ENCODE measurements around the gene OBP2A. TPM values are rescaled to one million over a fixed set of nuclear protein-coding genes. Genes with fewer than 3 reads are reported as not detected.

Gene OBP2A
- total RNA-seq, 2 experiments from 2014 or later: not detected

- no peak overlapping the region for H3K4me2 ChIP-seq (ENCODE audit: low read length)
- H3K79me2 ChIP-seq (ENCODE audit: insufficient read depth, low read depth, low read length): no peaks in the 10 kb centered on the region
- no peaks in the 10 kb centered on the region for H3K36me3 ChIP-seq (ENCODE audit: insufficient read depth, low read length)
- TF ChIP-seq EZH2phosphoT487 (IDR thresholded peaks at IDR 0.05; ENCODE audit: borderline replicate concordance, low read depth, low read length) (no peak), CTCF (conservative IDR thresholded peaks at IDR 0.05; ENCODE audit: low read length) (no peak)
- no peaks in the 10 kb centered on the region for H3K9me2 ChIP-seq (ENCODE audit: insufficient read depth, low read length)
- no peaks in the 10 kb centered on the region for H3K4me1 ChIP-seq (ENCODE audit: insufficient read depth, low read length, poor library complexity, severe bottlenecking)
- no peaks in the 10 kb centered on the region for H3K9me3 ChIP-seq (ENCODE audit: low read length)
- CTCF ChIA-PET (ENCODE audit: unreplicated experiment): interaction anchor here (0.5 kb wide), 1 partner anchor 167 kb away, joined by 3 read pairs; no protein-coding TSS in a partner anchor
- no peaks in the 10 kb centered on the region for H4K20me1 ChIP-seq (ENCODE audit: insufficient read depth, low read length)
- H3K27ac ChIP-seq (ENCODE audit: low read depth, low read length, poor library complexity, severe bottlenecking): no peak overlapping the region
- intact Hi-C loops (cut with micrococcal nuclease; ENCODE audit: unreplicated experiment): no loop called here
- no peak for DNase-seq (ENCODE audit: low spot score)
- H3K4me3 ChIP-seq (ENCODE audit: low read depth, low read length, poor library complexity, severe bottlenecking): no peak overlapping the region
- no peak overlapping the region for H2AFZ ChIP-seq (ENCODE audit: low read length)
- POLR2A ChIA-PET: no interaction called here
- no TSS peak for BruUV-seq (replicated peaks)
Observed at GRCh38 chr9:135582966-135583687, 37.2 kb downstream of the OBP2A start.

- Histone ChIP-seq H3K27ac (ENCODE audit: low read depth, low read length, poor library complexity, severe bottlenecking) (no peak overlapping the region), H3K9me3 (ENCODE audit: low read length) (no peaks in the 10 kb centered on the region), H3K4me1 (ENCODE audit: insufficient read depth, low read length, poor library complexity, severe bottlenecking) (no peaks in the 10 kb centered on the region), H3K9me2 (ENCODE audit: insufficient read depth, low read length) (no peaks in the 10 kb centered on the region), H3K36me3 (ENCODE audit: insufficient read depth, low read length) (no peaks in the 10 kb centered on the region), H3K79me2 (ENCODE audit: insufficient read depth, low read depth, low read length) (no peaks in the 10 kb centered on the region), H3K4me2 (ENCODE audit: low read length) (no peak overlapping the region), H2AFZ (ENCODE audit: low read length) (no peak overlapping the region), H3K4me3 (ENCODE audit: low read depth, low read length, poor library complexity, severe bottlenecking) (no peak overlapping the region), H4K20me1 (ENCODE audit: insufficient read depth, low read length) (no peaks in the 10 kb centered on the region)
- DNase-seq (ENCODE audit: low spot score): no peak
- intact Hi-C loops (cut with micrococcal nuclease; ENCODE audit: unreplicated experiment): no loop called here
- ChIA-PET CTCF (ENCODE audit: unreplicated experiment) (no interaction called here), POLR2A (no interaction called here)
- no peak for TF ChIP-seq EZH2phosphoT487 (IDR thresholded peaks at IDR 0.05; ENCODE audit: borderline replicate concordance, low read depth, low read length)
- TF ChIP-seq CTCF (conservative IDR thresholded peaks at IDR 0.05; ENCODE audit: low read length): no peak
- BruUV-seq (replicated peaks): no TSS peak
Observed at GRCh38 chr9:135583688-135584011, 37.7 kb downstream of the OBP2A start.

GRCh38 chr9:135584371-135584770, 38.4 kb downstream of the OBP2A start:
- no peak for DNase-seq (ENCODE audit: low spot score)
- Histone ChIP-seq H4K20me1 (ENCODE audit: insufficient read depth, low read length) (no peaks in the 10 kb centered on the region), H3K9me2 (ENCODE audit: insufficient read depth, low read length) (no peaks in the 10 kb centered on the region), H3K36me3 (ENCODE audit: insufficient read depth, low read length) (no peaks in the 10 kb centered on the region), H3K4me1 (ENCODE audit: insufficient read depth, low read length, poor library complexity, severe bottlenecking) (no peaks in the 10 kb centered on the region), H3K9me3 (ENCODE audit: low read length) (no peaks in the 10 kb centered on the region), H3K4me3 (ENCODE audit: low read depth, low read length, poor library complexity, severe bottlenecking) (no peak overlapping the region), H3K79me2 (ENCODE audit: insufficient read depth, low read depth, low read length) (no peaks in the 10 kb centered on the region), H3K27ac (ENCODE audit: low read depth, low read length, poor library complexity, severe bottlenecking) (no peak overlapping the region), H2AFZ (ENCODE audit: low read length) (no peak overlapping the region), H3K4me2 (ENCODE audit: low read length) (no peak overlapping the region)
- no peak for TF ChIP-seq CTCF (conservative IDR thresholded peaks at IDR 0.05; ENCODE audit: low read length)
- no peak for TF ChIP-seq EZH2phosphoT487 (IDR thresholded peaks at IDR 0.05; ENCODE audit: borderline replicate concordance, low read depth, low read length)
- POLR2A ChIA-PET: no interaction called here
- no TSS peak for BruUV-seq (replicated peaks)
- intact Hi-C loops (cut with micrococcal nuclease; ENCODE audit: unreplicated experiment): no loop called here
- CTCF ChIA-PET (ENCODE audit: unreplicated experiment): no interaction called here
